NCI-H345 treated with DMSO at 0.1 percent for 48 hours (cell line): ENCODE results near the gene TAF4.
"Not testable (repeated sequence)": the region's sequence is repeated elsewhere in the genome, so short reads cannot be mapped to it uniquely, and the experiment has no call there.

ENCODE experiments used
- DNase-seq: peaks from one replicate; lab custom pipeline; 2025; ENCODE audit not compliant: unreplicated experiment; lab: John Stamatoyannopoulos, UW

Gene TAF4

GRCh38 chr20:62007127-62007647, 58.5 kb downstream of the TAF4 start:
- no peak for DNase-seq

GRCh38 chr20:62006482-62006881, 59.2 kb downstream of the TAF4 start:
- DNase-seq = no peak

- no peak for DNase-seq
These were observed 61.1 kb downstream of the TAF4 start for GRCh38 chr20:62004614-62005013.

- no peak for DNase-seq
These were observed 61.9 kb downstream of the TAF4 start for GRCh38 chr20:62003567-62004405.

GRCh38 chr20:62002882-62003480, 62.7 kb downstream of the TAF4 start:
- no peak for DNase-seq

- DNase-seq = no peak
These were observed 64.4 kb downstream of the TAF4 start for GRCh38 chr20:62001178-62001715.

GRCh38 chr20:61998343-61999121, 67.1 kb downstream of the TAF4 start:
- no peak for DNase-seq

- DNase-seq = no peak
These were observed 67.8 kb downstream of the TAF4 start for GRCh38 chr20:61997891-61998290.

- no peak for DNase-seq
These were observed 68.3 kb downstream of the TAF4 start for GRCh38 chr20:61997372-61997771.

- DNase-seq = no peak
These were observed 71.1 kb downstream of the TAF4 start for GRCh38 chr20:61994546-61994945.

GRCh38 chr20:61993058-61993457, 72.6 kb downstream of the TAF4 start:
- DNase-seq = no peak

GRCh38 chr20:61991476-61991875, 74.2 kb downstream of the TAF4 start:
- DNase-seq = no peak

- no peak for DNase-seq
These were observed 75.2 kb downstream of the TAF4 start for GRCh38 chr20:61990484-61990883.

GRCh38 chr20:61989741-61990140, 75.9 kb downstream of the TAF4 start:
- DNase-seq = no peak

- no peak for DNase-seq
These were observed 77.0 kb downstream of the TAF4 start for GRCh38 chr20:61988665-61989064.

- no peak for DNase-seq
These were observed 78.8 kb downstream of the TAF4 start for GRCh38 chr20:61986762-61987321.

- no peak for DNase-seq
These were observed 80.6 kb downstream of the TAF4 start for GRCh38 chr20:61985096-61985495.

GRCh38 chr20:61984431-61984830, 81.2 kb downstream of the TAF4 start:
- not testable (repeated sequence) for DNase-seq

- no peak for DNase-seq
These were observed 81.7 kb downstream of the TAF4 start for GRCh38 chr20:61983965-61984364.

- no peak for DNase-seq
These were observed 82.7 kb downstream of the TAF4 start for GRCh38 chr20:61982951-61983315.
